Neural cell (in vitro differentiated cells): ENCODE measurements around the gene VAMP1. TPM values are rescaled to one million over a fixed set of nuclear protein-coding genes. Genes with fewer than 3 reads are reported as not detected.

Experiments used
- H2AFZ ChIP-seq: fragments of 200-600, 300-800 bp; sonication (generic), shearing (Covaris generic); 2 replicates; pipeline ENCODE4 v1.6.0; 2014; ENCODE audit warnings: low read depth, mild to moderate bottlenecking, antibody characterized with exemption, low read length, moderate library complexity
- H3F3A ChIP-seq: fragments of 200-600 bp; shearing (Covaris generic); 2 replicates; pipeline ENCODE4 v1.6.1; 2016; ENCODE audit warnings: mild to moderate bottlenecking, moderate library complexity, mixed read lengths, antibody characterized with exemption, low read length; ENCODE audit not compliant: insufficient read depth, poor library complexity, severe bottlenecking
- H3K27ac ChIP-seq: fragments of 200-600, 300-800 bp; sonication (generic), shearing (Covaris generic); 2 replicates; pipeline ENCODE4 v1.5.1; 2014; ENCODE audit warnings: mild to moderate bottlenecking, low read length, moderate library complexity
- H3K27me3 ChIP-seq: fragments of 300-800, 200-600 bp; sonication (generic), shearing (Covaris generic); 2 replicates; pipeline ENCODE4 v1.6.0; 2014; ENCODE audit warnings: mild to moderate bottlenecking, low read depth, low read length, moderate library complexity; ENCODE audit not compliant: insufficient read depth
- H3K36me3 ChIP-seq: fragments of 300-800, 200-600 bp; sonication (generic), shearing (Covaris generic); 2 replicates; pipeline ENCODE4 v1.5.1; 2014; ENCODE audit warnings: mild to moderate bottlenecking, antibody characterized with exemption, low read length, moderate library complexity; ENCODE audit not compliant: insufficient read depth
- H3K4me2 ChIP-seq: fragments of 300-800, 200-600 bp; sonication (generic), shearing (Covaris generic); 2 replicates; pipeline ENCODE4 v1.6.0; 2014; ENCODE audit warnings: mild to moderate bottlenecking, low read length
- H3K4me3 ChIP-seq: fragments of 300-800, 200-600 bp; sonication (generic), shearing (Covaris generic); 2 replicates; pipeline ENCODE4 v1.5.1; 2014; ENCODE audit warnings: mild to moderate bottlenecking, low read length, moderate library complexity
- H3K79me2 ChIP-seq: fragments of 200-600 bp; shearing (Covaris generic); replicated peaks from 2 replicates; pipeline ENCODE4 v1.6.0; 2014; ENCODE audit warnings: mild to moderate bottlenecking, low read length, moderate library complexity; ENCODE audit not compliant: insufficient read depth
- H3K9ac ChIP-seq: fragments of 300-800, 200-600 bp; sonication (generic), shearing (Covaris generic); 2 replicates; pipeline ENCODE4 v1.6.1; 2016; ENCODE audit warnings: mild to moderate bottlenecking, low read length, mixed read lengths
- H3K9me2 ChIP-seq: fragments of 200-600 bp; shearing (Covaris generic); 2 replicates; pipeline ENCODE4 v1.6.1; 2016; ENCODE audit warnings: mild to moderate bottlenecking, low read length, mixed read lengths; ENCODE audit not compliant: insufficient read depth
- H3K9me3 ChIP-seq: fragments of 200-600, 300-800 bp; sonication (generic), shearing (Covaris generic); 2 replicates; pipeline ENCODE4 v1.6.1; 2016; ENCODE audit warnings: mild to moderate bottlenecking, mixed run types, low read length, moderate library complexity, mixed read lengths
- H4K20me1 ChIP-seq: fragments of 200-600 bp; shearing (Covaris generic); 2 replicates; pipeline ENCODE4 v1.6.1; 2016; ENCODE audit warnings: mild to moderate bottlenecking, mixed run types; ENCODE audit not compliant: insufficient read depth
- CTCF ChIP-seq: fragments of 450-650 bp; IDR thresholded peaks from 2 replicates; pipeline ENCODE4 v1.5.1; 2014; ENCODE audit warnings: antibody characterized with exemption, mild to moderate bottlenecking, moderate library complexity; ENCODE audit not compliant: poor library complexity, severe bottlenecking
- EP300 ChIP-seq: fragments of 450-650 bp; conservative IDR thresholded peaks from 2 replicates; pipeline ENCODE4 v1.6.1; 2014; ENCODE audit warnings: antibody characterized with exemption, mild to moderate bottlenecking, moderate library complexity; ENCODE audit not compliant: poor library complexity, severe bottlenecking
- EZH2 ChIP-seq: fragments of 200-600, 300-800 bp; shearing (Covaris generic), sonication (generic); IDR thresholded peaks from 2 replicates; pipeline ENCODE4 v1.6.1; 2014; ENCODE audit warnings: antibody characterized with exemption, low read length, borderline replicate concordance, mild to moderate bottlenecking; ENCODE audit not compliant: insufficient read depth, poor library complexity, severe bottlenecking
- MXI1 ChIP-seq: fragments of 450-650 bp; conservative IDR thresholded peaks from 2 replicates; pipeline ENCODE4 v1.6.1; 2014; ENCODE audit warnings: antibody characterized with exemption, mild to moderate bottlenecking; ENCODE audit not compliant: poor library complexity, severe bottlenecking
- POLR2AphosphoS5 ChIP-seq: IDR thresholded peaks from 2 replicates; pipeline ENCODE4 v1.6.1; 2012
- RAD21 ChIP-seq: fragments of 450-650 bp; conservative IDR thresholded peaks from 2 replicates; pipeline ENCODE4 v1.6.1; 2014; ENCODE audit warnings: antibody characterized with exemption, mild to moderate bottlenecking, moderate library complexity
- SMC3 ChIP-seq: fragments of 450-650 bp; conservative IDR thresholded peaks from 2 replicates; pipeline ENCODE4 v1.6.1; 2014; ENCODE audit warnings: antibody characterized with exemption, mild to moderate bottlenecking, moderate library complexity; ENCODE audit not compliant: poor library complexity
- TAF1 ChIP-seq: IDR thresholded peaks from 2 replicates; pipeline ENCODE4 v1.6.1; 2012; ENCODE audit warnings: low read depth
- polyA plus RNA-seq: library from polyadenylated mRNA; depleted of rRNA; stranded (reverse); fragments of >200 nt; gene quantifications from 2 replicates; pipeline ENCODE4 v1.2.3, GENCODE V29; 2014
- TF ChIP-seq, protein P1 (sequence below): IDR thresholded peaks from 2 replicates; pipeline ENCODE4 v1.6.1; 2012; ENCODE audit warnings: borderline replicate concordance

The VAMP1 gene
- polyA plus RNA-seq, 1 donor from 2014 or later, result 4.3 TPM

- Histone ChIP-seq H3K4me3 (no peak overlapping the region), H3K36me3 (no peaks in the 10 kb centered on the region), H3F3A (no peaks in the 10 kb centered on the region), H3K4me2 (no peak overlapping the region), H4K20me1 (no peaks in the 10 kb centered on the region), H3K9ac (no peak overlapping the region), H3K79me2 (no peaks in the 10 kb centered on the region), H3K27me3 (no peaks in the 10 kb centered on the region), H2AFZ (no peak overlapping the region), H3K9me2 (no peaks in the 10 kb centered on the region), H3K9me3 (no peaks in the 10 kb centered on the region), H3K27ac (no peak overlapping the region)
- no peak for TF ChIP-seq MXI1
- TF ChIP-seq, protein P1, sequence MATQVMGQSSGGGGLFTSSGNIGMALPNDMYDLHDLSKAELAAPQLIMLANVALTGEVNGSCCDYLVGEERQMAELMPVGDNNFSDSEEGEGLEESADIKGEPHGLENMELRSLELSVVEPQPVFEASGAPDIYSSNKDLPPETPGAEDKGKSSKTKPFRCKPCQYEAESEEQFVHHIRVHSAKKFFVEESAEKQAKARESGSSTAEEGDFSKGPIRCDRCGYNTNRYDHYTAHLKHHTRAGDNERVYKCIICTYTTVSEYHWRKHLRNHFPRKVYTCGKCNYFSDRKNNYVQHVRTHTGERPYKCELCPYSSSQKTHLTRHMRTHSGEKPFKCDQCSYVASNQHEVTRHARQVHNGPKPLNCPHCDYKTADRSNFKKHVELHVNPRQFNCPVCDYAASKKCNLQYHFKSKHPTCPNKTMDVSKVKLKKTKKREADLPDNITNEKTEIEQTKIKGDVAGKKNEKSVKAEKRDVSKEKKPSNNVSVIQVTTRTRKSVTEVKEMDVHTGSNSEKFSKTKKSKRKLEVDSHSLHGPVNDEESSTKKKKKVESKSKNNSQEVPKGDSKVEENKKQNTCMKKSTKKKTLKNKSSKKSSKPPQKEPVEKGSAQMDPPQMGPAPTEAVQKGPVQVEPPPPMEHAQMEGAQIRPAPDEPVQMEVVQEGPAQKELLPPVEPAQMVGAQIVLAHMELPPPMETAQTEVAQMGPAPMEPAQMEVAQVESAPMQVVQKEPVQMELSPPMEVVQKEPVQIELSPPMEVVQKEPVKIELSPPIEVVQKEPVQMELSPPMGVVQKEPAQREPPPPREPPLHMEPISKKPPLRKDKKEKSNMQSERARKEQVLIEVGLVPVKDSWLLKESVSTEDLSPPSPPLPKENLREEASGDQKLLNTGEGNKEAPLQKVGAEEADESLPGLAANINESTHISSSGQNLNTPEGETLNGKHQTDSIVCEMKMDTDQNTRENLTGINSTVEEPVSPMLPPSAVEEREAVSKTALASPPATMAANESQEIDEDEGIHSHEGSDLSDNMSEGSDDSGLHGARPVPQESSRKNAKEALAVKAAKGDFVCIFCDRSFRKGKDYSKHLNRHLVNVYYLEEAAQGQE, result no peak
- no peak for TF ChIP-seq EP300
- no peak for TF ChIP-seq RAD21
- no peak for TF ChIP-seq EZH2
- TF ChIP-seq TAF1, result no peak
- TF ChIP-seq CTCF, result no peak
- no peak for TF ChIP-seq POLR2AphosphoS5
- TF ChIP-seq SMC3, result no peak
Measured at GRCh38 chr12:6463216-6463615, 7.3 kb downstream of the VAMP1 start.

DNA sequence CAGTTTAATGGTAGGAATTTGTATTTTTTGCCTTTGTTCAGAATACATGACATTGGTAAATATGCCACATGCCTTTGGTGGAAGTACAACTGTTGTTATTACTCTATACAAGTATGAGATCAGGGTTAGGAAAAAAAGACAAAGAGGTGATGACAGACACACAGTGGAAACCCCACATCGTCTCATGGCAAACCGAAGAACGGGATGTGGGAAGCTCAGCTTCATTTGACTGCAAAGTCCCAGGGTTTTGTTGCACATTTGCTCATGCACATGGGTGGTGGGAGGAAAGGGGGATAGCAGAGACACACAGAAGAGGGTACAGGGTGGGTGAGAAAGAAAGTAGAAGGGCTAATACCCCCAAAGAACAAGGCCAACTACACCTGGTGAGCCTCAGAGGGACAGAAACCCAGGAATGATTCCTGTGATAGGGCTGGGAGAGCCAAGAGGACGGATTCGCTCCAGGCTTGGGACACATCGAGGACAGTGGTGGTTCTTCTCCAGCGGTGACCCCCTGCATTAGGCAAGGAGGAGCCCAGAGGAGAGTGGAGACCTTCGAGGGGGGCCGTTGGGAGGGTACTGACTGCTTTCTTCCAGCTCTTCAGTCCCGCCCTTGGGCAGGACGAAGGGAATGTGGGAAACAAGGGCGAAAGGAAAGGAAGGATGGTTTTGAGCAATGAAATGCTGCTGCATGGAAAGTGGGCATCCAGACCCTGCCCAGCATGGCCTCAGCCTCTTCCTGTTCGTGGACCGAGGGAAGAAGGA is 8.1 kb downstream of the VAMP1 start:
- no peaks in the 10 kb centered on the region for H3K27me3 ChIP-seq
- no peak overlapping the region for H3K27ac ChIP-seq
- no peaks in the 10 kb centered on the region for H3K9me3 ChIP-seq
- no peak overlapping the region for H3K9ac ChIP-seq
- no peaks in the 10 kb centered on the region for H4K20me1 ChIP-seq
- H3K79me2 ChIP-seq, result no peaks in the 10 kb centered on the region
- H3K36me3 ChIP-seq, result no peaks in the 10 kb centered on the region
- no peak overlapping the region for H2AFZ ChIP-seq
- no peaks in the 10 kb centered on the region for H3K9me2 ChIP-seq
- H3F3A ChIP-seq, result no peaks in the 10 kb centered on the region
- TF ChIP-seq CTCF (no peak), POLR2AphosphoS5 (no peak), RAD21 (no peak), TAF1 (no peak), SMC3 (no peak)
- TF ChIP-seq, protein P1, result no peak
- no peak overlapping the region for H3K4me3 ChIP-seq
- no peak overlapping the region for H3K4me2 ChIP-seq
